Loucy (cell line): ENCODE results near the gene ARHGEF33.

Experiments used
- H2AFZ ChIP-seq: fragments of 200-600 bp; sonication (generic); 2 replicates; pipeline ENCODE4 v1.6.0; 2016; ENCODE audit warnings: antibody characterized with exemption, mild to moderate bottlenecking, low read length, moderate library complexity
- H3F3A ChIP-seq: fragments of 200-600 bp; 2 replicates; pipeline ENCODE4 v1.6.0; 2016; ENCODE audit warnings: antibody characterized with exemption, low read depth, mild to moderate bottlenecking
- H3K27me3 ChIP-seq: fragments of 200-600 bp; sonication (generic); 2 replicates; pipeline ENCODE4 v1.6.1; 2014; ENCODE audit warnings: low read length, mild to moderate bottlenecking; ENCODE audit not compliant: insufficient read depth, poor library complexity, severe bottlenecking
- H3K36me3 ChIP-seq: fragments of 200-600 bp; sonication (generic); 2 replicates; pipeline ENCODE4 v1.6.1; 2016; ENCODE audit warnings: low read length; ENCODE audit not compliant: insufficient read depth
- H3K4me1 ChIP-seq: fragments of 200-600 bp; sonication (generic); 2 replicates; pipeline ENCODE4 v1.5.1; 2014; ENCODE audit warnings: low read length, mild to moderate bottlenecking; ENCODE audit not compliant: insufficient read depth, poor library complexity, severe bottlenecking
- H3K4me2 ChIP-seq: fragments of 200-600 bp; sonication (generic); 2 replicates; pipeline ENCODE4 v1.6.0; 2014; ENCODE audit warnings: antibody characterized with exemption, low read length, low read depth, mild to moderate bottlenecking; ENCODE audit not compliant: poor library complexity, severe bottlenecking
- H3K4me3 ChIP-seq: fragments of 200-600 bp; sonication (generic); 2 replicates; pipeline ENCODE4 v1.5.1; 2014; ENCODE audit warnings: low read length, mild to moderate bottlenecking, mixed read lengths; ENCODE audit not compliant: poor library complexity, severe bottlenecking
- H3K79me2 ChIP-seq: fragments of 200-600 bp; sonication (generic); 2 replicates; pipeline ENCODE4 v1.6.1; 2014; ENCODE audit warnings: low read length; ENCODE audit not compliant: insufficient read depth
- H3K9ac ChIP-seq: fragments of 200-600 bp; sonication (generic); 2 replicates; pipeline ENCODE4 v1.6.0; 2014; ENCODE audit warnings: mild to moderate bottlenecking, low read depth, low read length, moderate library complexity; ENCODE audit not compliant: poor library complexity, severe bottlenecking
- H3K9me2 ChIP-seq: fragments of 200-600 bp; sonication (generic); replicated peaks from 2 replicates; pipeline ENCODE4 v1.6.1; 2016; ENCODE audit warnings: low read depth, low read length, mixed read lengths
- H3K9me3 ChIP-seq: fragments of 200-600 bp; sonication (generic); 2 replicates; pipeline ENCODE4 v1.6.1; 2014; ENCODE audit warnings: mild to moderate bottlenecking, antibody characterized with exemption, low read length, low read depth; ENCODE audit not compliant: insufficient read depth
- H4K20me1 ChIP-seq: fragments of 200-600 bp; sonication (generic); 2 replicates; pipeline ENCODE4 v1.6.0; 2014; ENCODE audit warnings: antibody characterized with exemption, low read length, mild to moderate bottlenecking; ENCODE audit not compliant: insufficient read depth, poor library complexity, severe bottlenecking
- EZH2phosphoT487 ChIP-seq: fragments of 200-600 bp; IDR thresholded peaks from 2 replicates; pipeline ENCODE4 v1.6.1; 2018; ENCODE audit warnings: antibody characterized with exemption, mild to moderate bottlenecking, moderate library complexity, borderline replicate concordance
- TF ChIP-seq, protein P1 (sequence below): fragments of 200-600 bp; sonication (generic); conservative IDR thresholded peaks from 2 replicates; pipeline ENCODE4 v1.5.1; 2014; ENCODE audit warnings: mild to moderate bottlenecking, antibody characterized with exemption, low read length

Gene ARHGEF33

GRCh38 chr2:38932586-38932985 is 42.9 kb downstream of the ARHGEF33 start:
- TF ChIP-seq, protein P1, sequence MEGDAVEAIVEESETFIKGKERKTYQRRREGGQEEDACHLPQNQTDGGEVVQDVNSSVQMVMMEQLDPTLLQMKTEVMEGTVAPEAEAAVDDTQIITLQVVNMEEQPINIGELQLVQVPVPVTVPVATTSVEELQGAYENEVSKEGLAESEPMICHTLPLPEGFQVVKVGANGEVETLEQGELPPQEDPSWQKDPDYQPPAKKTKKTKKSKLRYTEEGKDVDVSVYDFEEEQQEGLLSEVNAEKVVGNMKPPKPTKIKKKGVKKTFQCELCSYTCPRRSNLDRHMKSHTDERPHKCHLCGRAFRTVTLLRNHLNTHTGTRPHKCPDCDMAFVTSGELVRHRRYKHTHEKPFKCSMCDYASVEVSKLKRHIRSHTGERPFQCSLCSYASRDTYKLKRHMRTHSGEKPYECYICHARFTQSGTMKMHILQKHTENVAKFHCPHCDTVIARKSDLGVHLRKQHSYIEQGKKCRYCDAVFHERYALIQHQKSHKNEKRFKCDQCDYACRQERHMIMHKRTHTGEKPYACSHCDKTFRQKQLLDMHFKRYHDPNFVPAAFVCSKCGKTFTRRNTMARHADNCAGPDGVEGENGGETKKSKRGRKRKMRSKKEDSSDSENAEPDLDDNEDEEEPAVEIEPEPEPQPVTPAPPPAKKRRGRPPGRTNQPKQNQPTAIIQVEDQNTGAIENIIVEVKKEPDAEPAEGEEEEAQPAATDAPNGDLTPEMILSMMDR = no peak
- TF ChIP-seq EZH2phosphoT487 = no peak
- H3K9ac ChIP-seq = no peak overlapping the region
- no peaks in the 10 kb centered on the region for H3K9me3 ChIP-seq
- no peaks in the 10 kb centered on the region for H3K36me3 ChIP-seq
- H3K4me3 ChIP-seq = no peak overlapping the region
- no peak overlapping the region for H2AFZ ChIP-seq
- H3K4me1 ChIP-seq = no peaks in the 10 kb centered on the region
- H3K27me3 ChIP-seq = no peaks in the 10 kb centered on the region
- no peak overlapping the region for H3K4me2 ChIP-seq
- no peaks in the 10 kb centered on the region for H3F3A ChIP-seq
- H4K20me1 ChIP-seq = no peaks in the 10 kb centered on the region
- no peaks in the 10 kb centered on the region for H3K79me2 ChIP-seq
- H3K9me2 ChIP-seq = no peaks in the 10 kb centered on the region

- Histone ChIP-seq H3K36me3 (no peaks in the 10 kb centered on the region), H3K4me2 (no peak overlapping the region), H3K4me3 (no peak overlapping the region), H3F3A (no peaks in the 10 kb centered on the region), H3K27me3 (no peaks in the 10 kb centered on the region), H3K79me2 (no peaks in the 10 kb centered on the region), H3K9ac (no peak overlapping the region), H3K9me3 (no peaks in the 10 kb centered on the region), H3K9me2 (no peaks in the 10 kb centered on the region), H2AFZ (no peak overlapping the region), H4K20me1 (no peaks in the 10 kb centered on the region), H3K4me1 (no peaks in the 10 kb centered on the region)
- TF ChIP-seq EZH2phosphoT487 = no peak
- TF ChIP-seq, protein P1 = no peak
These were observed 44.0 kb downstream of the ARHGEF33 start for GRCh38 chr2:38933653-38934052.

- Histone ChIP-seq H3K36me3 (no peaks in the 10 kb centered on the region), H3K4me1 (no peaks in the 10 kb centered on the region), H3K4me2 (no peak overlapping the region), H3K9me3 (no peaks in the 10 kb centered on the region), H3K27me3 (no peaks in the 10 kb centered on the region), H3K4me3 (no peak overlapping the region), H4K20me1 (no peaks in the 10 kb centered on the region), H3F3A (no peaks in the 10 kb centered on the region), H3K79me2 (no peaks in the 10 kb centered on the region), H3K9me2 (no peaks in the 10 kb centered on the region), H3K9ac (no peak overlapping the region), H2AFZ (no peak overlapping the region)
- TF ChIP-seq, protein P1 = no peak
- TF ChIP-seq EZH2phosphoT487 = no peak
These were observed 45.1 kb downstream of the ARHGEF33 start for GRCh38 chr2:38934742-38935141.
